H1 (cell line): ENCODE results near the gene SMOC2. TPM values are rescaled to one million over a fixed set of nuclear protein-coding genes. Genes with fewer than 3 reads are reported as not detected.

ENCODE experiments used
- CTCF ChIA-PET: fragments of 300-600 bp; sonication (Branson Sonifier 250); formaldehyde crosslinking; loops from one replicate; lab custom pipeline; 2021; ENCODE audit not compliant: partially characterized antibody; lab: Charles Lee
- POLR2A ChIA-PET: fragments of 300-600 bp; sonication (Branson Sonifier 250); formaldehyde crosslinking; loops from one replicate; lab custom pipeline; 2021; ENCODE audit warnings: inconsistent platforms; ENCODE audit not compliant: partially characterized antibody; lab: Charles Lee
- DNase-seq, 2 experiments: peaks; one replicate each; pipeline versions ENCODE4 v3.0.0 to v3.0.0-alpha.2; 2010 to 2022; ENCODE audit warnings: low spot score in 2 of 2, low read depth in 1 of 2, mixed read lengths in 1 of 2
- FAIRE-seq: peaks from 2 replicates; lab custom pipeline; 2011; peaks lifted over from hg19 to GRCh38; lab: Jason Lieb, UNC
- H2AFZ ChIP-seq: 2 replicates; pipeline ENCODE4 v1.8.1; 2012; ENCODE audit warnings: low read length, inconsistent platforms
- H2AK5ac ChIP-seq: 2 replicates; pipeline ENCODE4 v1.6.1; 2013; ENCODE audit warnings: low read depth, low read length
- H2BK120ac ChIP-seq: replicated peaks from 2 replicates; pipeline ENCODE3; 2013; ENCODE audit warnings: low read depth, low read length, inconsistent platforms
- H2BK12ac ChIP-seq: 2 replicates; pipeline ENCODE4 v1.6.1; 2013; ENCODE audit warnings: low read depth, low read length
- H2BK15ac ChIP-seq: 2 replicates; pipeline ENCODE4 v1.6.1; 2013; ENCODE audit warnings: low read length
- H2BK20ac ChIP-seq: 2 replicates; pipeline ENCODE4 v1.6.1; 2013; ENCODE audit warnings: low read length
- H2BK5ac ChIP-seq: 2 replicates; pipeline ENCODE4 v1.6.1; 2013; ENCODE audit warnings: low read depth, low read length
- H3K14ac ChIP-seq: 2 replicates; pipeline ENCODE4 v1.6.1; 2013; ENCODE audit warnings: inconsistent platforms; ENCODE audit not compliant: insufficient read length
- H3K18ac ChIP-seq: 2 replicates; pipeline ENCODE4 v1.6.1; 2013; ENCODE audit warnings: low read length; ENCODE audit errors: extremely low read depth
- H3K23ac ChIP-seq: 2 replicates; pipeline ENCODE4 v1.6.1; 2013; ENCODE audit warnings: inconsistent platforms; ENCODE audit not compliant: insufficient read length
- H3K23me2 ChIP-seq: 2 replicates; pipeline ENCODE4 v1.6.1; 2013; ENCODE audit warnings: low read depth, low read length
- H3K27ac ChIP-seq: 2 replicates; pipeline ENCODE4 v1.6.1; 2011; ENCODE audit warnings: low read depth, low read length, inconsistent platforms
- H3K27me3 ChIP-seq, 4 experiments: replicated peaks in 1 of 4; 1 replicate in 1 of 4; 2 replicates in 3 of 4; pipeline versions ENCODE4 v1.6.1 to v1.8.1; 2011 to 2013; ENCODE audit warnings: low read length in 3 of 4, mild to moderate bottlenecking in 3 of 4, inconsistent platforms in 2 of 4, mixed read lengths in 2 of 4, moderate library complexity in 1 of 4; ENCODE audit not compliant: control insufficient read depth in 3 of 4, insufficient read depth in 3 of 4; ENCODE audit errors: extremely low read depth in 1 of 4
- H3K36me3 ChIP-seq, 4 experiments: 2 replicates each; pipeline versions ENCODE4 v1.6.1 to v1.8.1; 2011 to 2013; ENCODE audit warnings: mild to moderate bottlenecking in 4 of 4, low read length in 3 of 4, moderate library complexity in 2 of 4, control low read depth in 1 of 4, inconsistent platforms in 1 of 4; ENCODE audit not compliant: insufficient read depth in 4 of 4, control insufficient read depth in 2 of 4
- H3K4ac ChIP-seq: replicated peaks from 2 replicates; pipeline ENCODE3; 2013; ENCODE audit warnings: low read length, low read depth, mixed read lengths, inconsistent platforms; ENCODE audit not compliant: insufficient read length
- H3K4me1 ChIP-seq, 4 experiments: replicated peaks in 1 of 4; 1 replicate in 1 of 4; 2 replicates in 3 of 4; pipeline versions ENCODE4 v1.6.1 to v1.8.1; 2011 to 2013; ENCODE audit warnings: low read length in 3 of 4, inconsistent platforms in 2 of 4, mixed read lengths in 1 of 4; ENCODE audit not compliant: insufficient read depth in 4 of 4, control insufficient read depth in 3 of 4
- H3K4me2 ChIP-seq, 2 experiments: 2 replicates each; pipeline versions ENCODE4 v1.6.1 to v1.8.1; 2011 to 2013; ENCODE audit warnings: low read depth in 2 of 2, low read length in 2 of 2, control low read depth in 1 of 2, inconsistent platforms in 1 of 2, mild to moderate bottlenecking in 1 of 2; ENCODE audit not compliant: insufficient read depth in 1 of 2
- H3K4me3 ChIP-seq, 4 experiments: fragments of 200-600, 300-600 bp in 1 of 4; sonication (generic), shearing (Covaris generic), sonication (Bioruptor Twin) in 1 of 4; 2 replicates each; pipeline versions ENCODE4 v1.5.1 to v1.8.1; 2011 to 2016; ENCODE audit warnings: low read length in 4 of 4, low read depth in 3 of 4, control low read depth in 2 of 4, inconsistent platforms in 2 of 4, mild to moderate bottlenecking in 2 of 4, mixed read lengths in 1 of 4, moderate library complexity in 1 of 4; ENCODE audit not compliant: insufficient read depth in 2 of 4; ENCODE audit errors: extremely low read depth in 1 of 4
- H3K56ac ChIP-seq: replicated peaks from 2 replicates; pipeline ENCODE3; 2013; ENCODE audit warnings: low read depth, mild to moderate bottlenecking, mixed read lengths, low read length, inconsistent platforms; ENCODE audit not compliant: insufficient read length
- H3K79me1 ChIP-seq: 2 replicates; pipeline ENCODE4 v1.6.1; 2013; ENCODE audit warnings: low read depth, low read length, control low read depth
- H3K79me2 ChIP-seq, 2 experiments: 2 replicates each; pipeline versions ENCODE4 v1.6.1 to v1.8.1; 2012 to 2013; ENCODE audit warnings: low read length in 2 of 2, mild to moderate bottlenecking in 2 of 2, inconsistent platforms in 1 of 2; ENCODE audit not compliant: insufficient read depth in 2 of 2, control insufficient read depth in 1 of 2
- H3K9ac ChIP-seq, 4 experiments: replicated peaks in 1 of 4; 1 replicate in 1 of 4; 2 replicates in 3 of 4; pipeline versions ENCODE4 v1.6.1 to v1.8.1; 2011 to 2013; ENCODE audit warnings: low read depth in 3 of 4, low read length in 3 of 4, control low read depth in 2 of 4, mild to moderate bottlenecking in 2 of 4, moderate library complexity in 2 of 4, inconsistent platforms in 1 of 4; ENCODE audit errors: extremely low read depth in 1 of 4
- H3K9me3 ChIP-seq, 2 experiments: 2 replicates each; pipeline versions ENCODE4 v1.6.1 to v1.8.1; 2012 to 2013; ENCODE audit warnings: mild to moderate bottlenecking in 2 of 2, moderate library complexity in 2 of 2, control low read depth in 1 of 2, inconsistent platforms in 1 of 2, low read depth in 1 of 2, low read length in 1 of 2, mixed read lengths in 1 of 2; ENCODE audit not compliant: insufficient read depth in 2 of 2
- H4K20me1 ChIP-seq, 2 experiments: replicated peaks in 1 of 2; 2 replicates each; pipeline versions ENCODE3 to v1.8.1; 2011 to 2013; ENCODE audit warnings: inconsistent platforms in 2 of 2, low read length in 2 of 2, mild to moderate bottlenecking in 1 of 2; ENCODE audit not compliant: insufficient read depth in 2 of 2, control insufficient read depth in 1 of 2
- H4K5ac ChIP-seq: 2 replicates; pipeline ENCODE4 v1.6.1; 2013; ENCODE audit warnings: low read length, low read depth, mixed read lengths, inconsistent platforms; ENCODE audit not compliant: insufficient read length
- H4K8ac ChIP-seq: 2 replicates; pipeline ENCODE4 v1.8.0; 2013; ENCODE audit warnings: mild to moderate bottlenecking, moderate library complexity, low read length, inconsistent platforms; ENCODE audit not compliant: insufficient read depth; ENCODE audit errors: extremely low read depth
- H4K91ac ChIP-seq: replicated peaks from 2 replicates; pipeline ENCODE3; 2013; ENCODE audit warnings: low read length, mixed read lengths, inconsistent platforms; ENCODE audit not compliant: insufficient read length
- BRCA1 ChIP-seq: IDR thresholded peaks from 2 replicates; pipeline ENCODE4 v1.6.1; 2012; ENCODE audit warnings: low read depth, low read length, improper control_type of control experiment
- FOSL1 ChIP-seq: IDR thresholded peaks from 2 replicates; pipeline ENCODE4 v1.6.1; 2011; ENCODE audit warnings: mild to moderate bottlenecking, low read depth, low read length, moderate library complexity; ENCODE audit not compliant: insufficient read depth
- SP2 ChIP-seq: IDR thresholded peaks from 2 replicates; pipeline ENCODE4 v1.6.1; 2012; ENCODE audit warnings: mild to moderate bottlenecking, low read length, inconsistent platforms
- SP4 ChIP-seq: IDR thresholded peaks from 2 replicates; pipeline ENCODE4 v1.6.1; 2012; ENCODE audit warnings: low read length, inconsistent platforms
- WGBS, 2 experiments: shearing (Covaris generic) in 1 of 2; methylation state at CpG; one replicate each; pipeline versions ENCODE4 v1.1.6 to v1.1.7; 2013 to 2015; ENCODE audit warnings: low lambda C conversion rate in 2 of 2, mixed read lengths in 2 of 2, inconsistent platforms in 1 of 2, low coverage in 1 of 2, missing lambda C conversion rate in 1 of 2; ENCODE audit not compliant: insufficient replicate concordance in 2 of 2, insufficient coverage in 1 of 2, insufficient read length in 1 of 2; ENCODE audit errors: extremely low coverage in 1 of 2, missing lambda C conversion rate in 1 of 2; 5-methylcytosine and 5-hydroxymethylcytosine counted together
- polyA plus RNA-seq, 7 experiments: library from polyadenylated mRNA; depleted of rRNA in 3 of 7; stranded (reverse) in 5 of 7; unstranded in 2 of 7; fragments of >200 nt in 5 of 7; fragments of 200-250 nt in 2 of 7; gene quantifications; 1 replicate in 5 of 7; 2 replicates in 1 of 7; 4 replicates in 1 of 7; pipeline versions ENCODE4 v1.2.1 to v1.2.3, GENCODE V29; 2011 to 2013; ENCODE audit warnings: missing spikeins in 2 of 7, mixed read lengths in 2 of 7
- total RNA-seq: library from RNA; stranded (reverse); fragmentation: NEBNext Ultra II Directional; extraction: Animal tissue kit (Norgen Biotek cat#: 25700); gene quantifications from 2 replicates; pipeline ENCODE4 v1.2.1, GENCODE V29; 2021

Gene SMOC2
- total and polyA plus RNA-seq, 2 of the 8 experiments (the other 6 are each of a cell fraction or from before 2014, with no cell fraction given) = 7.7 to 8.5 TPM

- no peak overlapping the region for H3K23ac ChIP-seq
- no peaks in the 10 kb centered on the region for H3K36me3 ChIP-seq
- no peak overlapping the region for H3K27ac ChIP-seq
- 0 out of 7 replicates have a peak, but pooled peaks cover 0 to 2% (median 0%) of the 10 kb centered on the region in 4 experiments for H3K27me3 ChIP-seq
- H4K20me1 ChIP-seq = no peaks in the 10 kb centered on the region
- H2AFZ ChIP-seq = no peak overlapping the region
- H4K91ac ChIP-seq = no peak overlapping the region
- H4K8ac ChIP-seq = no peak overlapping the region
- H3K9ac ChIP-seq = no peak overlapping the region
- H3K18ac ChIP-seq = no peak overlapping the region
- no peak overlapping the region for H3K4ac ChIP-seq
- H2BK15ac ChIP-seq = no peak overlapping the region
- no peak overlapping the region for H4K5ac ChIP-seq
- H2BK5ac ChIP-seq = no peak overlapping the region
- H2AK5ac ChIP-seq = no peak overlapping the region
- ChIA-PET CTCF (no interaction called here), POLR2A (no interaction called here)
- H3K4me2 ChIP-seq = no peak overlapping the region
- 0 out of 2 replicates have a peak, but pooled peaks cover 2% of the 10 kb centered on the region for H3K23me2 ChIP-seq
- no peak overlapping the region for H3K4me3 ChIP-seq
- peaks cover 14 to 16% of the 10 kb centered on the region in 2 experiments for H3K9me3 ChIP-seq
- no peaks in the 10 kb centered on the region for H3K79me2 ChIP-seq
- no peak overlapping the region for H2BK120ac ChIP-seq
- H2BK20ac ChIP-seq = no peak overlapping the region
- peaks cover 0 to 3% (median 0%) of the 10 kb centered on the region in 4 experiments; a peak in 1 of 7 replicates for H3K4me1 ChIP-seq
- H2BK12ac ChIP-seq = no peak overlapping the region
- TF ChIP-seq SP2 (no peak), SP4 (no peak), BRCA1 (no peak), FOSL1 (no peak)
- no peak overlapping the region for H3K14ac ChIP-seq
- 95% methylated on average over 8 of the region's 9 CpGs; no CpG with 5 or more reads in 1 of the 2 experiments for WGBS, 2 experiments
- DNase-seq = no peak
- no peak for FAIRE-seq
- no peak overlapping the region for H3K56ac ChIP-seq
- H3K79me1 ChIP-seq = no peaks in the 10 kb centered on the region
These were observed 268.4 kb downstream of the SMOC2 start for GRCh38 chr6:168709390-168709789.
